Fibroblast of pulmonary artery (primary cell): ENCODE measurements around the gene ABCG1.

Source experiments
- DNase-seq: peaks from one replicate; pipeline ENCODE4 v3.0.0-alpha.2; 2010; ENCODE audit warnings: low read depth
- H3K4me3 ChIP-seq: replicated peaks from 2 replicates; pipeline ENCODE4 v1.5.1; 2011; ENCODE audit warnings: low read depth, mild to moderate bottlenecking, control low read depth, low read length, moderate library complexity
- TF ChIP-seq, protein P1 (sequence below): IDR thresholded peaks from 2 replicates; pipeline ENCODE4 v1.5.1; 2011; ENCODE audit warnings: mild to moderate bottlenecking, control low read depth, low read length, inconsistent platforms; ENCODE audit errors: missing control alignments

Gene ABCG1

DNA sequence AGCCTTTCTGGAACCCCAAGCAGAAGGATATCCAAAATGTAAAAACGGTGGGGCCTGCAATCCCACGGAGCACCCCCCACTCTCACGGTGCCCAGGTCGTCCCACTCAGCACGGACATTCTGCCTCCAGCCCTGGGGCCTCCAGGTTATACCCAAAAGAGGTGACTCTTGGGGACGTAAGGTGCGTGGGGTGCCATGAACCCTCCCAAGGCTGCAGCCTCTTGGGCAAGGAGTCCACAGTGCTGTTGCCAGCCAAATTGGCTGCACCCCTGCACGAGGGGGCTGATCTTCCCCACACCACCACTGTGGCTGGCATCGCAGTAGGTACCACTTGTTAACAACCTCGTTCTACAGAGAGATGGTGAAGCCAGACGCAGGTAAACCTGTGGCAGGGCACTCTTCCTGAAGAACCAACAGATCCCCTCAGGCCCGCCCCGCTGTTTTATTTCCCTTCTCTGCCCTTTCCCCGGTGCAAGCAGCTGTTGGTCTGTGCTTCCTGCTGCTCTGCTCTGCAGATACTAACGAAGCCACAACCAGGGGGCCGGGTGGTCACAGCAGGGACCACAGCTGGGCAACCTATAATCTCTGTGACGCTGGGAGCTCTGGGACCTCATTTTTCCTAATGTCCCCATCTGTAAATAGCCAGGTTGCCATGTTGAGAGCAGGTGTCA, 87.6 kb downstream of the ABCG1 start:
- no peak overlapping the region for H3K4me3 ChIP-seq
- DNase-seq, result no peak
- TF ChIP-seq, protein P1, sequence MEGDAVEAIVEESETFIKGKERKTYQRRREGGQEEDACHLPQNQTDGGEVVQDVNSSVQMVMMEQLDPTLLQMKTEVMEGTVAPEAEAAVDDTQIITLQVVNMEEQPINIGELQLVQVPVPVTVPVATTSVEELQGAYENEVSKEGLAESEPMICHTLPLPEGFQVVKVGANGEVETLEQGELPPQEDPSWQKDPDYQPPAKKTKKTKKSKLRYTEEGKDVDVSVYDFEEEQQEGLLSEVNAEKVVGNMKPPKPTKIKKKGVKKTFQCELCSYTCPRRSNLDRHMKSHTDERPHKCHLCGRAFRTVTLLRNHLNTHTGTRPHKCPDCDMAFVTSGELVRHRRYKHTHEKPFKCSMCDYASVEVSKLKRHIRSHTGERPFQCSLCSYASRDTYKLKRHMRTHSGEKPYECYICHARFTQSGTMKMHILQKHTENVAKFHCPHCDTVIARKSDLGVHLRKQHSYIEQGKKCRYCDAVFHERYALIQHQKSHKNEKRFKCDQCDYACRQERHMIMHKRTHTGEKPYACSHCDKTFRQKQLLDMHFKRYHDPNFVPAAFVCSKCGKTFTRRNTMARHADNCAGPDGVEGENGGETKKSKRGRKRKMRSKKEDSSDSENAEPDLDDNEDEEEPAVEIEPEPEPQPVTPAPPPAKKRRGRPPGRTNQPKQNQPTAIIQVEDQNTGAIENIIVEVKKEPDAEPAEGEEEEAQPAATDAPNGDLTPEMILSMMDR, result no peak

DNA sequence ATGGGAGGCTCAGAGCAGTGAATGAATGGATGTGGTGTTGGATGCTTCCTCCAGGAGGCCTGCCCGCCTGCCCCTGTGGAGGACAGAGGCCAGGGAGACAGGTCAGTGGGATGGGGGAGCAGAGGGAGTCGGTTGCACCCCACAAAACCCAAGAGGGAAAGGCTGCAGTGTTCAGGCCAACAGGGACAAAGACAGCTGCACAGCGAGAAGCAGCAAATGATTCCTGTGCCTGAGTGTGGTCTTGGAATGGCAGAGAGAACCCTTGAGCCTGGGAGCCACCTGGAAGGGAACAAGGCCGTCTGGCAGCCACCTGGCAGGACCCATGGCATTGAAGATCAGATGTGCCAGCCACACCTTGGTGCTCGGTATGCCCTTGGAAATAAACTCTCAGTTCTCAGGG, 88.2 kb downstream of the ABCG1 start:
- H3K4me3 ChIP-seq, result no peak overlapping the region

DNA sequence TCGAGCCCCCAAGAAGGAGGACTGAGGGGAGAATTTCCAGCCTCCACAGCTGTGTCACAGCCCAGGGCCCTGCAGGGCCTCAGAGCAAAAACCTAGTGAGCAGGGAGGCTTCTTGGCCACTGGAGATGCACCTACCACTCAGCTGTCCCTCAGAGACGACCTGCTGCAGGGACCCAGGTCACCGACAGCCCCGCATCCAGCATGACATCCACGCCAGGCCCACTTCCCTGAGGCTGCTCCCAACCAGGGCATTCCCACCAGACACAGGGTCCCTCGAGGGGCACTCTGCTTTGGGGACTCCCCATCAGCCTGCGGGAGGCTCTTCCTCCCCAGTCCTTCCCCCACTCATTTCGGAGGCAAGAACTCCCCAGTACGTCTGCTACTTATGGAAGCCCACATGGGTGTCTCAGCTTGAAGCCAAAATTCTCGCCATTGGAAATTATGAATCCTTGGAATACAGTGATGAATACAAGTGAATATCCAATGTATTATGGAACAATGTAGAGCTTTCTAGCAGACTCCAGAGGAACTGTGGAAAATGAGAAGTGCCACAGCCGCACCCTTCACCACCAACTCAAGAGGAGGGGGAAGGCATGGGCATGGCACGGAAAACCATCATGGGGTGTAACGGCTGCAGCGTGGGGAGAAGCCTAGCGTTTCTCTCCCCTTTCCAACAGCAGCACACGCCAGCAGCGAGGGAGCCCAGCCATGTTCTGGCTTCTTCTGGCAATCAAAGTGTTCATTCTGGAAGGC, 89.4 kb downstream of the ABCG1 start:
- no peak overlapping the region for H3K4me3 ChIP-seq
- DNase-seq, result no peak
- TF ChIP-seq, protein P1, result no peak

More for the DNA sequence above, 88.2 kb downstream of the ABCG1 start:
- no peak for DNase-seq
- TF ChIP-seq, protein P1, result no peak

DNA sequence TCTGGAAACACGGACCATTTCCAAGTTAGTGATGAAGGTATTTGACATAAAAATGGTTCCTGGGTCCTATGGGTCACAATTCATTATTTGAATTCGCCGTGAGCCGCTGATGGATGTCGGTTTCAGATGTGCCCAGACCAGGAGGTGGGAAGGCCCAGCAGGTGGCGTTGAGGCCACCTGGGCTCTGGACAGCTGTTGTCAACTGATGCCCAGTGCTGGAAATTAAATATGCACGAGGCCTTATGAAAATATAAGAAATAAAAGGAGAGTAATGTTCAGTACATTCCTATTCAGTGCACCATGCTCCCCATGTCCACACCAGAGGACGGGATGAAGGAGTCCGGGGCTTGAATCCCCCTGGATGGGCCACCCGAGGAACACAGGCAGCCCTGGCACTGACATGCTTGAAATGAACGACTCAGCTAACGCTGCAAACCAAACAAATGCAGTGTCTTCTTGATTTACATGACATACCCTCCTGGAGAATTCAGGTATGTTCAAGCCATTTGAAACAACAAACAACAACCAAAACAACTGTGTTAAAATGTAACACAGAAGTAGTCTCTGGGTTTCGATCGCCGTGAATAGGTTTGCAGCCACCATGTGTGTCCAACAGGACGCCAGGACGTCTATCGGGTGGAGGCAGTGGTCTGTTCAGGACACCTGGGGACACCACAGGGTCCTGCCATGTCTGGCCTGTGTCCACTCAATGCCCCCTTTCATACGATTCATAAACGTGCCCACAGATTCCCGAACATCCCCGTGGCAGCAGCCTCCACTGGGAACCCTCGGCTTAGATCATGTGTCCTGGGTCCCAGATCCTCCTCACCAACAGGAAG, 90.2 kb downstream of the ABCG1 start:
- no peak for DNase-seq
- H3K4me3 ChIP-seq, result no peak overlapping the region
- TF ChIP-seq, protein P1, result no peak

DNA sequence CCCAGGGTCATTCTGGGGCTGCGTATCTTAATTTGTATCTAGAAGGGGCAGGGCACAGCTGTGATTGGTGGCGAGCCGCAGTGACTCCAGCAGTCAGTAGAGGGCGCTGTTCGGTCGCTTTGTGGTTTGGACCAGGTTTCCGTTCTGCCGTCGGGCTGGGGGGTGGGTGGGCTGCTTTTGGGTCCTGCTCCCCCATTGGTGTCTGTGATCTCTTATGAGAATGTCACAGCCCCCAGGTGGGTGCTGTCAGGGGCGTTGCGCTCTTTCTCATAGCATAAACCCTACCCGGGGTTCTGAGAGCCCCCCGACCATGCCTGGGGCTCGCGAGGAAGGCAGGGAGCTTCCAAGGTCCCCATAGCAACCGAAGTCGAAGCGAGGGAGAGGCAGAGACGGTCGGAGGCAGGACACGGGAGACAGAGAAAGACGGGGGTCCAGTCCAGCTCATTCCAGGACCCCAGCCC, 90.8 kb downstream of the ABCG1 start:
- TF ChIP-seq, protein P1, result peak; percentile 73

DNA sequence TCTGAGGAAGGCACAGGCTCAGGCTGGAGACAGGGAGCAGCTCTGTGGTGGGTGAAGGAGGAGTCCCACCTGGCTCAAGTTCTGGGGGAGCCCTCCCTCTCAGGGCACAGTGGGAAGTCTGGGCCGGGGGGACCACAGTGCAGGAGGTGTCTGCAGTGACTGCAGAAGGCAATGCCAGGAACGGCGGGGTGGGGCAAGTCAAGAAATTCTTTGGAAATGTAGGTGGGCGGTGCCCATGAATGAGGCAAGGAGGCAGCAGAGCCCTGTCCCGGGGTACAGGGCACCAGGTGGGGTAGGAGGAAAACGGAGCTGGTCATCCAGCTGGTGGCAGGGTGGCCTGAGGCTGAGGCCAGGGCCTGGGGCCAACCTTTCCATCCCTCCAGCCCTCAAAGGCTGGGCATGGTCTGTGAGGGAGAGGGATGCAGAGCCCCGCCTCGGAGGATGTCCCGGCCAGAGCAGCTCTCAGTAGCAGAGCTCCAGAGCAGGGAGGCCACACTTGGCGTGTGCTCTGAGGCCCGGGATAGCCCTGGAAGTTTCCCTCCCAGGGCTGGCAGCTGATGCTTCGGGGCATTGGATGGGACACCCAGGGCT, 91.6 kb downstream of the ABCG1 start:
- DNase-seq, result no peak
- no peak overlapping the region for H3K4me3 ChIP-seq
- TF ChIP-seq, protein P1, result no peak

More for the DNA sequence above, 90.8 kb downstream of the ABCG1 start:
- peak; percentile 31 for DNase-seq
- no peak overlapping the region for H3K4me3 ChIP-seq
